Tibial nerve (tissue), 3 donors: ENCODE results near the gene RIPPLY3.

ENCODE experiments used
- CTCF ChIP-seq, 5 experiments: fragments of 200-600 bp in 3 of 5; fragments of 450-650 bp in 2 of 5; sonication (generic) in 3 of 5; IDR thresholded peaks; one replicate each; pipeline ENCODE4 v1.5.1; 2016 to 2019; ENCODE audit warnings: antibody characterized with exemption in 5 of 5, mild to moderate bottlenecking in 3 of 5, moderate library complexity in 2 of 5
- POLR2A ChIP-seq, 2 donors: fragments of 450-650 bp; IDR thresholded peaks; one replicate each; pipeline ENCODE4 v1.6.1; 2017; ENCODE audit warnings: antibody characterized with exemption in 2 of 2, mild to moderate bottlenecking in 2 of 2, moderate library complexity in 2 of 2

- TF ChIP-seq CTCF (IDR thresholded peaks at IDR 0.05) (no peak), POLR2A (IDR thresholded peaks at IDR 0.05) (no peak)
These were observed 33.7 kb downstream of the RIPPLY3 start for GRCh38 chr21:37040212-37040611.
